Measurements from ENCODE around the gene SYT3. TPM values are rescaled to one million over a fixed set of nuclear protein-coding genes. Genes with fewer than 3 reads are reported as not detected.

SYT3 gene
- total and polyA plus RNA-seq, 2 experiments from 2014 or later, result 10.0 to 25.5 TPM

GRCh38 chr19:50648659-50649058 is 9.0 kb upstream of the SYT3 start:
- H3K27ac Mint-ChIP-seq, result no peak overlapping the region
- DNase-seq (ENCODE audit: low spot score) (peak; percentile 38), ATAC-seq (no peak)
- peaks cover 17% of the 10 kb centered on the region for H3K9me3 Mint-ChIP-seq
- H2AFZ ChIP-seq, result peak overlapping the region; percentile 86
- peaks cover 12% of the 10 kb centered on the region for H3K27me3 Mint-ChIP-seq (ENCODE audit: insufficient read depth, low read depth, poor library complexity)
- peaks cover 34% of the 10 kb centered on the region for H3K36me3 Mint-ChIP-seq (ENCODE audit: low read depth)
- H3K27me3 ChIP-seq (ENCODE audit: insufficient read depth), result peaks cover 23% of the 10 kb centered on the region
- H3K27ac ChIP-seq (ENCODE audit: low read depth), result no peak overlapping the region
- no peaks in the 10 kb centered on the region for H3K36me3 ChIP-seq (ENCODE audit: insufficient read depth)
- H3K4me2 ChIP-seq, result peak overlapping the region; percentile 74
- H3F3A ChIP-seq (replicated peaks; ENCODE audit: low read depth), result no peaks in the 10 kb centered on the region
- H3K4me1 ChIP-seq (ENCODE audit: insufficient read depth), result peaks cover 15% of the 10 kb centered on the region
- TF ChIP-seq CTCF (conservative IDR thresholded peaks at IDR 0.05; ENCODE audit: low read depth in 2 of 2), result peak in 1 of 2 experiments; percentile 35; a peak in 2 of 4 replicates
- TF ChIP-seq EZH2 (IDR thresholded peaks at IDR 0.05; ENCODE audit: low read depth, unreplicated experiment), result no peak
- H3K9me2 ChIP-seq (ENCODE audit: insufficient read depth), result no peaks in the 10 kb centered on the region
- H3K4me1 Mint-ChIP-seq, result no peaks in the 10 kb centered on the region
- H4K20me1 ChIP-seq (replicated peaks; ENCODE audit: insufficient read depth), result no peaks in the 10 kb centered on the region
- H3K4me3 Mint-ChIP-seq, result no peak overlapping the region
- no peaks in the 10 kb centered on the region for H3K79me2 ChIP-seq (replicated peaks; ENCODE audit: insufficient read depth)
- peak overlapping the region; percentile 48; the same call in 1 of the 2 replicates for H3K4me3 ChIP-seq

- H3K9me2 ChIP-seq (ENCODE audit: insufficient read depth), result no peaks in the 10 kb centered on the region
- ATAC-seq (no peak), DNase-seq (ENCODE audit: low spot score) (no peak)
- Mint-ChIP-seq H3K27me3 (ENCODE audit: insufficient read depth, low read depth, poor library complexity) (peaks cover 13% of the 10 kb centered on the region), H3K9me3 (peaks cover 11% of the 10 kb centered on the region), H3K4me1 (no peaks in the 10 kb centered on the region), H3K4me3 (no peak overlapping the region), H3K36me3 (ENCODE audit: low read depth) (peaks cover 29% of the 10 kb centered on the region), H3K27ac (no peak overlapping the region)
- no peak overlapping the region for H3K4me2 ChIP-seq
- H3K4me1 ChIP-seq (ENCODE audit: insufficient read depth), result peaks cover 10% of the 10 kb centered on the region
- no peaks in the 10 kb centered on the region for H3F3A ChIP-seq (replicated peaks; ENCODE audit: low read depth)
- H4K20me1 ChIP-seq (replicated peaks; ENCODE audit: insufficient read depth), result no peaks in the 10 kb centered on the region
- H3K27ac ChIP-seq (ENCODE audit: low read depth), result no peak overlapping the region
- H3K36me3 ChIP-seq (ENCODE audit: insufficient read depth), result no peaks in the 10 kb centered on the region
- peaks cover 29% of the 10 kb centered on the region for H3K27me3 ChIP-seq (ENCODE audit: insufficient read depth)
- no peak for TF ChIP-seq ETS1 (IDR thresholded peaks at IDR 0.05)
- no peak for TF ChIP-seq CTCF (conservative IDR thresholded peaks at IDR 0.05; ENCODE audit: low read depth in 2 of 2)
- H3K79me2 ChIP-seq (replicated peaks; ENCODE audit: insufficient read depth), result no peaks in the 10 kb centered on the region
- H3K4me3 ChIP-seq, result no peak overlapping the region
- H2AFZ ChIP-seq, result no peak overlapping the region
Measured at GRCh38 chr19:50647879-50648615, 8.4 kb upstream of the SYT3 start.

Measured in GM23338 (cell line).